H9 (cell line): Measurements from ENCODE around the gene PHF20. TPM values are rescaled to one million over a fixed set of nuclear protein-coding genes. Genes with fewer than 3 reads are reported as not detected.

Experiments
- DNase-seq: peaks from one replicate; pipeline ENCODE4 v3.0.0-alpha.2; 2017
- H2AFZ ChIP-seq: one replicate; pipeline ENCODE4 v1.6.1; 2013; ENCODE audit warnings: mild to moderate bottlenecking, low read length, control low read depth, moderate library complexity
- H2AK5ac ChIP-seq: 2 replicates; pipeline ENCODE4 v1.6.1; 2013; ENCODE audit warnings: low read length, control low read depth, mixed read lengths; ENCODE audit not compliant: insufficient read length
- H2BK120ac ChIP-seq: one replicate; pipeline ENCODE4 v1.6.1; 2013; ENCODE audit warnings: low read depth, mild to moderate bottlenecking, low read length, control low read depth, inconsistent platforms; ENCODE audit not compliant: poor library complexity, severe bottlenecking
- H2BK12ac ChIP-seq: 2 replicates; pipeline ENCODE4 v1.6.1; 2013; ENCODE audit warnings: low read length, control low read depth, mixed read lengths, low read depth; ENCODE audit not compliant: insufficient read length
- H2BK15ac ChIP-seq: 2 replicates; pipeline ENCODE4 v1.6.1; 2013; ENCODE audit warnings: low read depth, low read length, control low read depth
- H2BK20ac ChIP-seq: one replicate; pipeline ENCODE4 v1.6.1; 2013; ENCODE audit warnings: low read depth, mild to moderate bottlenecking, low read length, control low read depth, inconsistent platforms; ENCODE audit not compliant: poor library complexity, severe bottlenecking
- H2BK5ac ChIP-seq: 2 replicates; pipeline ENCODE4 v1.6.1; 2013; ENCODE audit warnings: low read length, control low read depth, mixed read lengths; ENCODE audit not compliant: insufficient read length
- H3K14ac ChIP-seq: 2 replicates; pipeline ENCODE4 v1.6.1; 2013; ENCODE audit warnings: low read length, control low read depth; ENCODE audit not compliant: insufficient read depth
- H3K18ac ChIP-seq: 2 replicates; pipeline ENCODE4 v1.6.1; 2013; ENCODE audit warnings: low read depth, mild to moderate bottlenecking, mixed read lengths, low read length, control low read depth; ENCODE audit not compliant: insufficient read length
- H3K23ac ChIP-seq: 2 replicates; pipeline ENCODE4 v1.6.1; 2013; ENCODE audit warnings: low read length, control low read depth, mixed read lengths, low read depth; ENCODE audit not compliant: insufficient read length
- H3K23me2 ChIP-seq: 2 replicates; pipeline ENCODE4 v1.6.1; 2013; ENCODE audit warnings: low read depth, mild to moderate bottlenecking, mixed read lengths, low read length, control low read depth; ENCODE audit not compliant: insufficient read length, poor library complexity, severe bottlenecking
- H3K27ac ChIP-seq: 2 replicates; pipeline ENCODE4 v1.5.1; 2013; ENCODE audit warnings: low read length, control low read depth, mixed read lengths, low read depth; ENCODE audit not compliant: insufficient read length
- H3K27me3 ChIP-seq: 2 replicates; pipeline ENCODE4 v1.6.1; 2013; ENCODE audit warnings: low read length, control low read depth, inconsistent platforms; ENCODE audit not compliant: insufficient read depth
- H3K4ac ChIP-seq: 2 replicates; pipeline ENCODE4 v1.6.1; 2013; ENCODE audit warnings: low read depth, mild to moderate bottlenecking, control low read depth, inconsistent platforms, low read length, moderate library complexity
- H3K4me1 ChIP-seq: 2 replicates; pipeline ENCODE4 v1.6.1; 2013; ENCODE audit warnings: low read length, control low read depth, inconsistent platforms; ENCODE audit not compliant: insufficient read depth
- H3K4me2 ChIP-seq: 2 replicates; pipeline ENCODE4 v1.6.1; 2013; ENCODE audit warnings: low read length, control low read depth, mixed read lengths; ENCODE audit not compliant: insufficient read length, insufficient read depth
- H3K56ac ChIP-seq: 2 replicates; pipeline ENCODE4 v1.6.1; 2013; ENCODE audit warnings: low read depth, mild to moderate bottlenecking, mixed read lengths, low read length, control low read depth; ENCODE audit not compliant: insufficient read length
- H3K79me1 ChIP-seq: 2 replicates; pipeline ENCODE4 v1.6.1; 2013; ENCODE audit warnings: low read depth, mild to moderate bottlenecking, moderate library complexity, low read length, control low read depth, inconsistent platforms; ENCODE audit not compliant: insufficient read depth, poor library complexity, severe bottlenecking
- H3K79me2 ChIP-seq: 2 replicates; pipeline ENCODE4 v1.6.1; 2013; ENCODE audit warnings: low read length, control low read depth, inconsistent platforms; ENCODE audit not compliant: insufficient read depth
- H3K9ac ChIP-seq: 2 replicates; pipeline ENCODE4 v1.6.1; 2013; ENCODE audit warnings: low read length, control low read depth, mixed read lengths; ENCODE audit not compliant: insufficient read length; ENCODE audit errors: extremely low read depth
- H3K9me3 ChIP-seq: one replicate; pipeline ENCODE4 v1.6.1; 2013; ENCODE audit warnings: low read depth, low read length, inconsistent platforms; ENCODE audit not compliant: control insufficient read depth
- H3T11ph ChIP-seq: one replicate; pipeline ENCODE4 v1.6.1; 2013; ENCODE audit warnings: mild to moderate bottlenecking, low read length, control low read depth, inconsistent platforms
- H4K20me1 ChIP-seq: one replicate; pipeline ENCODE4 v1.6.1; 2013; ENCODE audit not compliant: control insufficient read depth, insufficient read length, insufficient read depth
- H4K5ac ChIP-seq: 2 replicates; pipeline ENCODE4 v1.6.1; 2013; ENCODE audit warnings: low read depth, mild to moderate bottlenecking, mixed read lengths, low read length, control low read depth; ENCODE audit not compliant: insufficient read length
- H4K8ac ChIP-seq: replicated peaks from 2 replicates; pipeline ENCODE4 v1.6.1; 2013; ENCODE audit warnings: low read length, control low read depth, mixed read lengths, low read depth; ENCODE audit not compliant: insufficient read length
- H4K91ac ChIP-seq: 2 replicates; pipeline ENCODE4 v1.6.1; 2013; ENCODE audit warnings: low read depth, mild to moderate bottlenecking, moderate library complexity, mixed read lengths, low read length, control low read depth; ENCODE audit not compliant: insufficient read length
- H3K27ac Mint-ChIP-seq, 3 experiments: 2 replicates in 2 of 3; 3 replicates in 1 of 3; pipeline ENCODE4 v1.8.0; 2020 to 2021; ENCODE audit warnings: mixed read lengths in 3 of 3, mild to moderate bottlenecking in 1 of 3, moderate library complexity in 1 of 3
- H3K27me3 Mint-ChIP-seq: 2 replicates; pipeline ENCODE4 v1.8.0; 2021; ENCODE audit warnings: low read depth, mild to moderate bottlenecking, moderate library complexity, mixed read lengths
- H3K36me3 Mint-ChIP-seq, 3 experiments: 2 replicates in 2 of 3; 3 replicates in 1 of 3; pipeline ENCODE4 v1.8.0; 2020 to 2021; ENCODE audit warnings: low read depth in 3 of 3, mixed read lengths in 3 of 3; ENCODE audit not compliant: insufficient read depth in 1 of 3
- H3K4me1 Mint-ChIP-seq, 2 experiments: 2 replicates each; pipeline ENCODE4 v1.8.0; 2020; ENCODE audit warnings: mixed read lengths in 2 of 2
- H3K4me3 Mint-ChIP-seq, 2 experiments: 2 replicates in 1 of 2; 3 replicates in 1 of 2; pipeline ENCODE4 v1.8.0; 2020 to 2021; ENCODE audit warnings: mild to moderate bottlenecking in 2 of 2, mixed read lengths in 2 of 2, moderate library complexity in 1 of 2
- H3K9me3 Mint-ChIP-seq, 2 experiments: 2 replicates in 1 of 2; 3 replicates in 1 of 2; pipeline ENCODE4 v1.8.0; 2020; ENCODE audit warnings: mild to moderate bottlenecking in 2 of 2, mixed read lengths in 2 of 2, moderate library complexity in 1 of 2
- WGBS: extraction: QIAGEN DNeasy Blood & Tissue Kit; methylation state at CpG from one replicate; pipeline ENCODE4 v1.1.7; 2013; ENCODE audit warnings: missing lambda C conversion rate, low lambda C conversion rate, mixed read lengths; ENCODE audit not compliant: insufficient read length; ENCODE audit errors: extremely low coverage; 5-methylcytosine and 5-hydroxymethylcytosine counted together
- total RNA-seq: library from RNA; stranded (reverse); gene quantifications from 2 replicates; pipeline ENCODE4 v1.2.1, GENCODE V29; 2021
- TF ChIP-seq, protein P1 (sequence below): fragments of 200-600 bp; sonication (generic); conservative IDR thresholded peaks from 3 replicates; pipeline ENCODE4 v1.8.0; 2021; ENCODE audit warnings: antibody characterized with exemption, mild to moderate bottlenecking

Gene PHF20
- total RNA-seq, 1 experiment from 2014 or later: 50.3 TPM

DNA sequence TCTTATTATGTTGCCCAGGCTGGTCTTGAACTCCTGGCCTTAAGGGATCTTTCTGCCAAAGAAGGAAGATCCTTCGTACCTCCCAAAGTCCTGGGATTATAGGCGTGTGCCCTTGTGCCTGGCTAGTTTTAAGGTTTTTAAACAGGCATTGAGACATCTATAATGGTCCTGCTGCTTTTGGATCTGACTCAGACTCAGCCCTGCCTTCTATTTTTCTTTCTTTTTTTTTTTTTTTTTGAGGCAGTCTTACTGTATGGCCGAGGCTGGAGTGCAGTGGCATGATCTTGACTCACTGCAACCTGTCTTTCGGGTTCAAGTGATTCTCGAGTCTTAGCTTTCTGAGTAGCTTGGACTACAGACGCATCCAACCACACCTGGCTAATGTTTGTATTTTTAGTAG lies 73.7 kb downstream of the PHF20 start:
- H2AFZ ChIP-seq: no peak overlapping the region
- H3K23me2 ChIP-seq: no peaks in the 10 kb centered on the region
- H3K79me2 ChIP-seq: no peaks in the 10 kb centered on the region
- H3K14ac ChIP-seq: no peak overlapping the region
- Mint-ChIP-seq H3K27ac (no peak overlapping the region), H3K36me3 (peaks cover 35 to 61% (median 53%) of the 10 kb centered on the region in 3 experiments), H3K27me3 (no peaks in the 10 kb centered on the region), H3K4me1 (no peaks in the 10 kb centered on the region), H3K4me3 (no peak overlapping the region), H3K9me3 (peaks cover 5 to 8% of the 10 kb centered on the region in 2 experiments; a peak in 2 of 5 replicates)
- no peaks in the 10 kb centered on the region for H3K9me3 ChIP-seq
- H3K27ac ChIP-seq: no peak overlapping the region
- no peaks in the 10 kb centered on the region for H3K79me1 ChIP-seq
- DNase-seq: no peak
- no peak overlapping the region for H3K9ac ChIP-seq
- H3K23ac ChIP-seq: no peak overlapping the region
- H3K4me1 ChIP-seq: no peaks in the 10 kb centered on the region
- no peaks in the 10 kb centered on the region for H3K27me3 ChIP-seq
- no peak overlapping the region for H4K5ac ChIP-seq
- no peak overlapping the region for H3K4ac ChIP-seq
- H2BK20ac ChIP-seq: no peak overlapping the region
- no peak overlapping the region for H3T11ph ChIP-seq
- H2BK5ac ChIP-seq: no peak overlapping the region
- H3K56ac ChIP-seq: no peak overlapping the region
- H4K8ac ChIP-seq: no peak overlapping the region
- no peak overlapping the region for H2AK5ac ChIP-seq
- H2BK120ac ChIP-seq: no peak overlapping the region
- no peak overlapping the region for H3K4me2 ChIP-seq
- H4K20me1 ChIP-seq: no peaks in the 10 kb centered on the region
- TF ChIP-seq, protein P1, sequence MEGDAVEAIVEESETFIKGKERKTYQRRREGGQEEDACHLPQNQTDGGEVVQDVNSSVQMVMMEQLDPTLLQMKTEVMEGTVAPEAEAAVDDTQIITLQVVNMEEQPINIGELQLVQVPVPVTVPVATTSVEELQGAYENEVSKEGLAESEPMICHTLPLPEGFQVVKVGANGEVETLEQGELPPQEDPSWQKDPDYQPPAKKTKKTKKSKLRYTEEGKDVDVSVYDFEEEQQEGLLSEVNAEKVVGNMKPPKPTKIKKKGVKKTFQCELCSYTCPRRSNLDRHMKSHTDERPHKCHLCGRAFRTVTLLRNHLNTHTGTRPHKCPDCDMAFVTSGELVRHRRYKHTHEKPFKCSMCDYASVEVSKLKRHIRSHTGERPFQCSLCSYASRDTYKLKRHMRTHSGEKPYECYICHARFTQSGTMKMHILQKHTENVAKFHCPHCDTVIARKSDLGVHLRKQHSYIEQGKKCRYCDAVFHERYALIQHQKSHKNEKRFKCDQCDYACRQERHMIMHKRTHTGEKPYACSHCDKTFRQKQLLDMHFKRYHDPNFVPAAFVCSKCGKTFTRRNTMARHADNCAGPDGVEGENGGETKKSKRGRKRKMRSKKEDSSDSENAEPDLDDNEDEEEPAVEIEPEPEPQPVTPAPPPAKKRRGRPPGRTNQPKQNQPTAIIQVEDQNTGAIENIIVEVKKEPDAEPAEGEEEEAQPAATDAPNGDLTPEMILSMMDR: no peak
- no peak overlapping the region for H3K18ac ChIP-seq
- WGBS: no CpG with 5 or more reads among the region's 6 CpGs
- H2BK15ac ChIP-seq: no peak overlapping the region
- H2BK12ac ChIP-seq: no peak overlapping the region
- no peak overlapping the region for H4K91ac ChIP-seq
